Measurements from ENCODE around the gene ASPHD2. TPM values are rescaled to one million over a fixed set of nuclear protein-coding genes. Genes with fewer than 3 reads are reported as not detected.

Gene ASPHD2
- total and polyA plus RNA-seq, 10 of the 15 experiments (the other 5 are each of a cell fraction or from before 2014, with no cell fraction given), result 1.6 to 10.6 (median 5.2) TPM

GRCh38 chr22:26444777-26445176 lies 15.7 kb downstream of the ASPHD2 start:
- Histone ChIP-seq H3K4me2 (ENCODE audit: control insufficient read depth, insufficient read depth) (no peak overlapping the region), H3K36me3 (ENCODE audit: control insufficient read depth in 2 of 2, insufficient read depth in 2 of 2, low read length in 1 of 2) (peaks cover 3 to 7% of the 10 kb centered on the region in 2 experiments; a peak in 3 of 4 replicates), H3K27me3 (replicated peaks in 1 of 2; ENCODE audit: control insufficient read depth in 2 of 2, insufficient read depth in 2 of 2, low read length in 1 of 2) (no peaks in the 10 kb centered on the region), H3K4me1 (ENCODE audit: control insufficient read depth, insufficient read depth, low read length) (no peaks in the 10 kb centered on the region), H4K20me1 (ENCODE audit: control insufficient read depth, insufficient read depth) (no peaks in the 10 kb centered on the region), H3K27ac (ENCODE audit: control insufficient read depth, insufficient read depth) (no peak overlapping the region), H3K9me3 (replicated peaks; ENCODE audit: control insufficient read depth, insufficient read depth, low read length) (no peaks in the 10 kb centered on the region), H2AFZ (ENCODE audit: control insufficient read depth, low read depth, low read length) (no peak overlapping the region), H3K79me2 (ENCODE audit: control insufficient read depth, insufficient read depth, low read length) (peaks cover 1% of the 10 kb centered on the region), H3K9ac (ENCODE audit: control insufficient read depth, insufficient read depth, low read length) (no peak overlapping the region), H3K4me3 (no peak overlapping the region)
- DNase-seq (ENCODE audit: low read depth, low spot score), result no peak
- 94% methylated on average over 8 of the region's 8 CpGs for WGBS (ENCODE audit: insufficient coverage, insufficient replicate concordance, low lambda C conversion rate, missing lambda C conversion rate)
- in situ Hi-C loops (cut with MboI), result no loop called here
- FAIRE-seq, result no peak
- CTCF ChIA-PET, result interaction anchor here (1.3 to 1.6 kb wide), 2 partner anchors 10 to 14 kb away, joined by 4 to 5 read pairs; no protein-coding TSS in a partner anchor
- intact Hi-C loops (cut with micrococcal nuclease; ENCODE audit: unreplicated experiment), result no loop called here
- SMC1A ChIA-PET (ENCODE audit: uncharacterized antibody, unreplicated experiment), result no interaction called here
- RAD21 ChIA-PET (ENCODE audit: unreplicated experiment), result no interaction called here
- ATAC-seq, result no peak
- BruUV-seq (replicated peaks), result no TSS peak
- POLR2A ChIA-PET, result no interaction called here
- TF ChIP-seq ZNF687 (IDR thresholded peaks at IDR 0.05) (no peak), SKIL (IDR thresholded peaks at IDR 0.05; ENCODE audit: low read depth, poor library complexity, severe bottlenecking) (no peak), HDGF (IDR thresholded peaks at IDR 0.05) (no peak), ETV6 (conservative IDR thresholded peaks at IDR 0.05 in 1 of 2, IDR thresholded peaks at IDR 0.05 in 1 of 2; ENCODE audit: borderline replicate concordance in 1 of 2, low read depth in 1 of 2) (no peak), MEF2A (IDR thresholded peaks at IDR 0.05; ENCODE audit: insufficient read depth, low read depth, low read length) (no peak), NFXL1 (IDR thresholded peaks at IDR 0.05; ENCODE audit: borderline replicate concordance) (no peak)
- TF ChIP-seq, protein P1, sequence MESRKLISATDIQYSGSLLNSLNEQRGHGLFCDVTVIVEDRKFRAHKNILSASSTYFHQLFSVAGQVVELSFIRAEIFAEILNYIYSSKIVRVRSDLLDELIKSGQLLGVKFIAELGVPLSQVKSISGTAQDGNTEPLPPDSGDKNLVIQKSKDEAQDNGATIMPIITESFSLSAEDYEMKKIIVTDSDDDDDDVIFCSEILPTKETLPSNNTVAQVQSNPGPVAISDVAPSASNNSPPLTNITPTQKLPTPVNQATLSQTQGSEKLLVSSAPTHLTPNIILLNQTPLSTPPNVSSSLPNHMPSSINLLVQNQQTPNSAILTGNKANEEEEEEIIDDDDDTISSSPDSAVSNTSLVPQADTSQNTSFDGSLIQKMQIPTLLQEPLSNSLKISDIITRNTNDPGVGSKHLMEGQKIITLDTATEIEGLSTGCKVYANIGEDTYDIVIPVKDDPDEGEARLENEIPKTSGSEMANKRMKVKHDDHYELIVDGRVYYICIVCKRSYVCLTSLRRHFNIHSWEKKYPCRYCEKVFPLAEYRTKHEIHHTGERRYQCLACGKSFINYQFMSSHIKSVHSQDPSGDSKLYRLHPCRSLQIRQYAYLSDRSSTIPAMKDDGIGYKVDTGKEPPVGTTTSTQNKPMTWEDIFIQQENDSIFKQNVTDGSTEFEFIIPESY (IDR thresholded peaks at IDR 0.05), result no peak
- TF ChIP-seq, protein P2, sequence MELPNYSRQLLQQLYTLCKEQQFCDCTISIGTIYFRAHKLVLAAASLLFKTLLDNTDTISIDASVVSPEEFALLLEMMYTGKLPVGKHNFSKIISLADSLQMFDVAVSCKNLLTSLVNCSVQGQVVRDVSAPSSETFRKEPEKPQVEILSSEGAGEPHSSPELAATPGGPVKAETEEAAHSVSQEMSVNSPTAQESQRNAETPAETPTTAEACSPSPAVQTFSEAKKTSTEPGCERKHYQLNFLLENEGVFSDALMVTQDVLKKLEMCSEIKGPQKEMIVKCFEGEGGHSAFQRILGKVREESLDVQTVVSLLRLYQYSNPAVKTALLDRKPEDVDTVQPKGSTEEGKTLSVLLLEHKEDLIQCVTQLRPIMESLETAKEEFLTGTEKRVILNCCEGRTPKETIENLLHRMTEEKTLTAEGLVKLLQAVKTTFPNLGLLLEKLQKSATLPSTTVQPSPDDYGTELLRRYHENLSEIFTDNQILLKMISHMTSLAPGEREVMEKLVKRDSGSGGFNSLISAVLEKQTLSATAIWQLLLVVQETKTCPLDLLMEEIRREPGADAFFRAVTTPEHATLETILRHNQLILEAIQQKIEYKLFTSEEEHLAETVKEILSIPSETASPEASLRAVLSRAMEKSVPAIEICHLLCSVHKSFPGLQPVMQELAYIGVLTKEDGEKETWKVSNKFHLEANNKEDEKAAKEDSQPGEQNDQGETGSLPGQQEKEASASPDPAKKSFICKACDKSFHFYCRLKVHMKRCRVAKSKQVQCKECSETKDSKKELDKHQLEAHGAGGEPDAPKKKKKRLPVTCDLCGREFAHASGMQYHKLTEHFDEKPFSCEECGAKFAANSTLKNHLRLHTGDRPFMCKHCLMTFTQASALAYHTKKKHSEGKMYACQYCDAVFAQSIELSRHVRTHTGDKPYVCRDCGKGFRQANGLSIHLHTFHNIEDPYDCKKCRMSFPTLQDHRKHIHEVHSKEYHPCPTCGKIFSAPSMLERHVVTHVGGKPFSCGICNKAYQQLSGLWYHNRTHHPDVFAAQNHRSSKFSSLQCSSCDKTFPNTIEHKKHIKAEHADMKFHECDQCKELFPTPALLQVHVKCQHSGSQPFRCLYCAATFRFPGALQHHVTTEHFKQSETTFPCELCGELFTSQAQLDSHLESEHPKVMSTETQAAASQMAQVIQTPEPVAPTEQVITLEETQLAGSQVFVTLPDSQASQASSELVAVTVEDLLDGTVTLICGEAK (IDR thresholded peaks at IDR 0.05; ENCODE audit: borderline replicate concordance), result no peak
